Retinal pigment epithelial cell (primary cell): ENCODE results near the gene ADGRL3.
"Not testable (repeated sequence)": the region's sequence is repeated elsewhere in the genome, so short reads cannot be mapped to it uniquely, and the experiment has no call there.

Experiments used
- DNase-seq: peaks from one replicate; pipeline ENCODE4 v3.0.0-alpha.2; 2010; ENCODE audit warnings: low read depth
- H3K4me3 ChIP-seq: 2 replicates; pipeline ENCODE4 v1.5.1; 2011; ENCODE audit warnings: mild to moderate bottlenecking, low read length, control low read depth, moderate library complexity
- TF ChIP-seq, protein P1 (sequence below): conservative IDR thresholded peaks from 2 replicates; pipeline ENCODE4 v1.5.1; 2011; ENCODE audit warnings: low read depth, low read length, control low read depth, inconsistent platforms

The ADGRL3 gene

DNA sequence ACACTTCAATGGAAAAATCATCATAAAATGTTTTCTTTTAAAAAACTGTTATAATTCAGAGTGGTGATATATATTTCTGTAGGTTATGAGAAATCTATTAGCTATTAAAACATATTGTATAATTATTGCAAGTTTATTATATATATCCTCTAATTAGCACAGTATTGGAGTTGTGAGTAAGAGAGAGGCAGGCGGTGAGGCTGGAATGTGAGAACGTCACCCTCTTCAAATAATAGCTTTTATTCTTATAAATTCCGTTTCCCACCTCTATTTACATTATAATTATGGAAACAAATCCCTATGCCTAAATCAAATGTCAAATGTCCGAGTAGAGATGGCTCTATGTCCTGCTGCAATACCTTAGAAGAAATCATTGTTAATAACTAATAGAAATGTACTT lies 292.9 kb downstream of the ADGRL3 start:
- no peak overlapping the region for H3K4me3 ChIP-seq
- DNase-seq, result no peak
- TF ChIP-seq, protein P1, sequence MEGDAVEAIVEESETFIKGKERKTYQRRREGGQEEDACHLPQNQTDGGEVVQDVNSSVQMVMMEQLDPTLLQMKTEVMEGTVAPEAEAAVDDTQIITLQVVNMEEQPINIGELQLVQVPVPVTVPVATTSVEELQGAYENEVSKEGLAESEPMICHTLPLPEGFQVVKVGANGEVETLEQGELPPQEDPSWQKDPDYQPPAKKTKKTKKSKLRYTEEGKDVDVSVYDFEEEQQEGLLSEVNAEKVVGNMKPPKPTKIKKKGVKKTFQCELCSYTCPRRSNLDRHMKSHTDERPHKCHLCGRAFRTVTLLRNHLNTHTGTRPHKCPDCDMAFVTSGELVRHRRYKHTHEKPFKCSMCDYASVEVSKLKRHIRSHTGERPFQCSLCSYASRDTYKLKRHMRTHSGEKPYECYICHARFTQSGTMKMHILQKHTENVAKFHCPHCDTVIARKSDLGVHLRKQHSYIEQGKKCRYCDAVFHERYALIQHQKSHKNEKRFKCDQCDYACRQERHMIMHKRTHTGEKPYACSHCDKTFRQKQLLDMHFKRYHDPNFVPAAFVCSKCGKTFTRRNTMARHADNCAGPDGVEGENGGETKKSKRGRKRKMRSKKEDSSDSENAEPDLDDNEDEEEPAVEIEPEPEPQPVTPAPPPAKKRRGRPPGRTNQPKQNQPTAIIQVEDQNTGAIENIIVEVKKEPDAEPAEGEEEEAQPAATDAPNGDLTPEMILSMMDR, result no peak

DNA sequence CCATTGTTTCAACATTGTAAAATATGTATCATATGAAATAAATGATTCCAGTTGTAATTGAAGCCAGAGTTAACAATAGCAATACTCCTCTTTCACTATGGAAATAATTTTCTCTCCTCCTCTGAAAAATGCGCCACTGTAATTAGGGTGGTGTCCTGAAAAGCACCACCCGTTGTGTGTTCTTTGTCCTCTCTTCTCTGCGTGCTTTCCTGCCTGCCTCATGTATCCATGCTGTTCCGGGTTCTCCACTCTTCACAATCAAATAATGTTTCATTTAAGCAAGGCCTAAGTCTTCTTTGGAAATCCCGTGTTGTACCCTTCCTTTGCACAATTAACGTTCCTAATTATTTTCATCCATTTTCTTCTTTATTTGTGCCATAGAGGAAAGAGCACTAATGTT lies 293.3 kb downstream of the ADGRL3 start:
- H3K4me3 ChIP-seq, result no peak overlapping the region
- TF ChIP-seq, protein P1, result no peak
- DNase-seq, result no peak

DNA sequence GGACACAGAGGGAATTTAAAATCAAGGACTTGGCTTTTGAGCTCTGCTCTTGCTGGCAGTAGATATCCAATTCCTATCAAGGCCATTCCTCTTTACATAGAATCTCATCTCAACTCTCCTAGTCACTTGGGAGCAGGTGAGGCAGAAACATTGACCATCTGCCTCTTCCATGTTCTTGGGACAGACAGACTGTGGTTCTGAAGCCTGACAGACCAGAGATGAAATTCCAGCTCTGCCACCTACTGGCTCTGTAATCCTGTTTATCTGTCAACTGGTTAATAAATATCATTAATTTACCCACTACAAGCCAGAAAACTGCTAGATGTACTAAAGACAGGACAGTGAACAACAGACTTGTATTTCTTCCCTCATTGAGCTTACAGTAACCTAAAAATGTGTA lies 300.8 kb downstream of the ADGRL3 start:
- no peak overlapping the region for H3K4me3 ChIP-seq
- TF ChIP-seq, protein P1, result peak; percentile 41
- no peak for DNase-seq

DNA sequence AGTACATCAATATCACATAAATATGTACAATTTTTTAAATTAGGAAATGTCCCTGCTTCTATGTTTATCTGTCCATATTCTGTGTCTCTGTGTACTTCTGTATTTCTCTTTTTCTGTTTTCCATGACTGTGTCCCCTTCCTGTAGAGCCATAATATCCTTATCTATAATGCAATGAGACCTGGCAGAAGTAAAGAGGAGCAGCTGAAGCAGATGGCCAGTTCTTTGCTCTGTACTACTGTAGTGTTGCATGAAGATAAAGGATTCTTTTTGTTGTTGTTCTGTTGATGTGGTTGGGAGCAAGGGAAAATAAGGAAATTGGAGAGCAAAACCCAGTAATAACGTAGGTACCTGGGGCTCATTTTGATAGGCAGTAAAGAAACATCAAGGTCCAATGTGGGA lies 301.7 kb downstream of the ADGRL3 start:
- no peak overlapping the region for H3K4me3 ChIP-seq
- DNase-seq, result no peak
- TF ChIP-seq, protein P1, result no peak

DNA sequence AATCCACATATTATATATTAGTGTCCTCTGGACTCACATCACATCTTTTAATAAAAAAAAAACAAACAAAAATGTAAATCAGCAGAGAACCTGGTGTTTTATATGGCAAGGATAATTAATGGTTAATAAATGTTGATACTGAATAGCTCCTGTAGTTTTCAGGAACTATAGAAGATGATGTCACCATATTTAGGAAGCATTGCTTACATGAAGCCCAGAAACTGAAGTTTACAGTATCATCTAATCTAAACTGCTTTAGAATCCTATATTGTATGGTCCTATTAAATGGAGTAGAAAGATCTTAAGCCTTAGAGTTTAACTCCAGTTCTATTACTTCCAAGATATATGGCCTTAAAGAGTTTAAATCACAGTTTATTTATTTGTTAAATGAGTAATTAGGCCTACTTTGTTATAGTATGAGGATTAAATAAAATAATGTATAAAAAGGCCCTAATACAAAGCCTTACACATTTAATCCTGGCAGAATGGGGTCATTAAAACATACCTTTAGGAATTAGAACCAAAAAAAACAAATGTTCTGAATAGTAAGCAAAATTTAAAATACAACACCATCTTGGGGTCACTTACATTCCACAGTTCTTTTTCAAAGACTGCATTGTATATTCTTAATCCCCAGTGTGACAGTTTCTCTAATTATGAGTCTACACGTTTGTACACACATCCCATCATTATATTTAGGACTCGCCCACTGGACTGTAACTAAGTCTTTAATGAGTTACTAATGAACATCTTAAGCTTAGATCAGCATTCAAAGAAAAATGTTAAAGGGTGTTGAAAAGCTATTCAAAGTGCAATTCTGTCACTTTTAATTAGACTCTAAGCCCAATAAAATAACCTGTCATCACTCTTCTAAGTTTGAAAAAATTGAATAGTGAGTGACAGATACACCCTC lies 305.9 kb downstream of the ADGRL3 start:
- no peak overlapping the region for H3K4me3 ChIP-seq
- TF ChIP-seq, protein P1, result no peak
- DNase-seq, result peak; percentile 99

DNA sequence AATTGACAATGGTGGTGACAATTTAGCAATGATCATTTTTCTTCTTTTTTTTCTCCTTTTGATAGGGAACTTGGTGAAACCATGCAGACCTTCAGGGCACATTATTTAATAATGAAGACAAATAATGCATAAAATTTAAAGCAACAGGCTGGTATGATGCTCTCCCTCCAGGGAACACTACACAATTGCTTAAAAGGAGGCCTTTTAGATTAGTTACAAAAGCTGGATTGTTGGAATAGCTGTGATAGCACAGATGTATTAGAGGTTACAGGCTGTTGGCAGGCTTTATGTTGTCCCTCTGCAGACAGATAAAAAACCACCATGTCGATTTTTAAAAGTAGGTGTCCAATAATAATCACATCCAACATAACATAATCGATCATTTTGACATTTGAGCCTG lies 307.0 kb downstream of the ADGRL3 start:
- DNase-seq, result no peak
- no peak overlapping the region for H3K4me3 ChIP-seq
- TF ChIP-seq, protein P1, result no peak

DNA sequence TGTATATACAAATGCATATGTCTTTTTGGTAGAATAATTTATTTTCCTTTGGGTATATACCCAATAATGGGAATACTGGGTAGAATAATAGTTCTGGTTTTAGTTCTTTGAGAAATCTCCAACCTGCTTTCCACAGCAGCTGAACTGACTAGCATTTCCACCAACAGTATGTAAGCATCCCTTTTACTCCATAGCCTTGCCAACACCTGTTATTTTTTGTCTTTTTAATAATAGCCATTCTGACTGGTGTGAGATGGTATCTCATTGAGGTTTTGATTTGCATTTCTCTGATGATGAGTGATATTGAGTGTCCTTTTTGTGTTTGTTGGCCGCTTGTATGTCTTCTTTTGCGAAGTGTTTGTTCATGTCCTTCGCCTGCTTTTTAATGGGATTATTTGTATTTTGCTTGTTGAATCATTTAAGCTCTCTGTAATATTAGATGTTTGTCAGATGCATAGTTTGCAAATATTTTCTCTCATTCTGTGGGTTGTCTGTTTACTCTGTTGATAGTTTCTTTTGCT lies 309.7 kb downstream of the ADGRL3 start:
- not testable (repeated sequence) for DNase-seq, H3K4me3 ChIP-seq
